MM.1S (cell line): ENCODE results near the gene C1QB.
A peak's percentile ranks its signal among the peaks of the same experiment; 100 is the strongest.

Experiments
- DNase-seq: peaks from one replicate; pipeline ENCODE4 v3.0.0-alpha.2; 2015
- H2AFZ ChIP-seq: fragments of 300-600 bp; sonication (generic); 2 replicates; pipeline ENCODE4 v1.6.0; 2016; ENCODE audit warnings: antibody characterized with exemption, low read length
- H3F3A ChIP-seq: fragments of 300-600 bp; sonication (generic); 2 replicates; pipeline ENCODE4 v1.6.1; 2016; ENCODE audit warnings: mild to moderate bottlenecking, antibody characterized with exemption, low read length, moderate library complexity, mixed read lengths; ENCODE audit not compliant: insufficient read depth
- H3K27ac ChIP-seq: fragments of 300-600 bp; sonication (generic); 2 replicates; pipeline ENCODE4 v1.5.1; 2016; ENCODE audit warnings: mild to moderate bottlenecking, low read length
- H3K27me3 ChIP-seq: fragments of 300-600 bp; sonication (generic); replicated peaks from 2 replicates; pipeline ENCODE4 v1.6.0; 2016; ENCODE audit warnings: low read length; ENCODE audit not compliant: insufficient read depth
- H3K36me3 ChIP-seq: fragments of 300-600 bp; sonication (generic); replicated peaks from 2 replicates; pipeline ENCODE4 v1.6.1; 2016; ENCODE audit warnings: mild to moderate bottlenecking, low read length, mixed read lengths; ENCODE audit not compliant: insufficient read depth
- H3K4me1 ChIP-seq: fragments of 300-600 bp; sonication (generic); 2 replicates; pipeline ENCODE4 v1.6.1; 2016; ENCODE audit warnings: low read length, mixed read lengths
- H3K4me2 ChIP-seq: fragments of 300-600 bp; sonication (generic); 2 replicates; pipeline ENCODE4 v1.6.0; 2016; ENCODE audit warnings: low read depth, low read length
- H3K4me3 ChIP-seq: fragments of 300-600 bp; sonication (generic); 2 replicates; pipeline ENCODE4 v1.5.1; 2016; ENCODE audit warnings: low read length, mixed read lengths
- H3K79me2 ChIP-seq: fragments of 300-600 bp; sonication (generic); 2 replicates; pipeline ENCODE4 v1.6.1; 2016; ENCODE audit warnings: mixed run types, low read length, mixed read lengths
- H3K9ac ChIP-seq: fragments of 300-600 bp; sonication (generic); 2 replicates; pipeline ENCODE4 v1.6.1; 2016; ENCODE audit warnings: low read length, mixed read lengths
- H3K9me2 ChIP-seq: fragments of 300-600 bp; sonication (generic); replicated peaks from 2 replicates; pipeline ENCODE4 v1.6.1; 2016; ENCODE audit warnings: mild to moderate bottlenecking, low read length, mixed read lengths; ENCODE audit not compliant: insufficient read depth
- H3K9me3 ChIP-seq: fragments of 300-600 bp; sonication (generic); replicated peaks from 2 replicates; pipeline ENCODE4 v1.6.1; 2016; ENCODE audit warnings: mild to moderate bottlenecking, low read length, mixed read lengths; ENCODE audit not compliant: insufficient read depth
- H4K20me1 ChIP-seq: fragments of 300-600 bp; sonication (generic); 2 replicates; pipeline ENCODE4 v1.6.1; 2016; ENCODE audit warnings: mild to moderate bottlenecking, low read length, moderate library complexity, mixed read lengths; ENCODE audit not compliant: insufficient read depth
- EZH2 ChIP-seq: fragments of 300-600 bp; sonication (generic); optimal IDR thresholded peaks from 2 replicates; pipeline ENCODE3; 2017; ENCODE audit warnings: low read depth, mild to moderate bottlenecking, antibody characterized with exemption, low read length, mixed read lengths
- EZH2phosphoT487 ChIP-seq: fragments of 300-600 bp; sonication (generic); IDR thresholded peaks from 2 replicates; pipeline ENCODE4 v1.6.1; 2018; ENCODE audit warnings: antibody characterized with exemption, low read length
- TF ChIP-seq, protein P1 (sequence below): fragments of 300-600 bp; sonication (generic); IDR thresholded peaks from 2 replicates; pipeline ENCODE4 v1.5.1; 2016; ENCODE audit warnings: antibody characterized with exemption, low read length, mixed read lengths

Gene C1QB

DNA sequence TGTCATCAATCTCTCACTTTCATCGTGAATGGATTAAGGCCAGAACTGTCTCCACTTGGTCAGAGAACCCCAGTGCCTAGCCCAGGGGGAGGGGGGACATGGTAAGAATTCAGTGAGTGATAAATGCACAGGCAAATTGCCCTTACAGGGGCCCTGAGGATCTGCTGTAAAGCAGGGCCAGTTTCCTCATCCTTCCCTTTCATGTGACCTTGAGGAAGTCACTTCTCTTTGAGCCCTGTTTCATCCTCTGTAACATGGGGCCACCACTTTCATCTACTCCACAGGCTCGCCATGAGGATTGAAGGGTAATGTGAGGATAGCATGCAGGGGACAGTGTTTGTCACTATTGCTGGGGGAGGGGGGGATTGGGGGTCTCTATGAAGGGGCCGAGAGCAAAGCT, 44.7 kb upstream of the C1QB start:
- no peaks in the 10 kb centered on the region for H3K9me3 ChIP-seq
- no peaks in the 10 kb centered on the region for H3F3A ChIP-seq
- H3K27me3 ChIP-seq: peaks cover 90% of the 10 kb centered on the region
- no peaks in the 10 kb centered on the region for H3K9me2 ChIP-seq
- no peak overlapping the region for H3K27ac ChIP-seq
- no peak overlapping the region for H3K4me2 ChIP-seq
- H3K4me1 ChIP-seq: no peaks in the 10 kb centered on the region
- no peaks in the 10 kb centered on the region for H4K20me1 ChIP-seq
- no peak for DNase-seq
- TF ChIP-seq EZH2: no peak
- TF ChIP-seq, protein P1, sequence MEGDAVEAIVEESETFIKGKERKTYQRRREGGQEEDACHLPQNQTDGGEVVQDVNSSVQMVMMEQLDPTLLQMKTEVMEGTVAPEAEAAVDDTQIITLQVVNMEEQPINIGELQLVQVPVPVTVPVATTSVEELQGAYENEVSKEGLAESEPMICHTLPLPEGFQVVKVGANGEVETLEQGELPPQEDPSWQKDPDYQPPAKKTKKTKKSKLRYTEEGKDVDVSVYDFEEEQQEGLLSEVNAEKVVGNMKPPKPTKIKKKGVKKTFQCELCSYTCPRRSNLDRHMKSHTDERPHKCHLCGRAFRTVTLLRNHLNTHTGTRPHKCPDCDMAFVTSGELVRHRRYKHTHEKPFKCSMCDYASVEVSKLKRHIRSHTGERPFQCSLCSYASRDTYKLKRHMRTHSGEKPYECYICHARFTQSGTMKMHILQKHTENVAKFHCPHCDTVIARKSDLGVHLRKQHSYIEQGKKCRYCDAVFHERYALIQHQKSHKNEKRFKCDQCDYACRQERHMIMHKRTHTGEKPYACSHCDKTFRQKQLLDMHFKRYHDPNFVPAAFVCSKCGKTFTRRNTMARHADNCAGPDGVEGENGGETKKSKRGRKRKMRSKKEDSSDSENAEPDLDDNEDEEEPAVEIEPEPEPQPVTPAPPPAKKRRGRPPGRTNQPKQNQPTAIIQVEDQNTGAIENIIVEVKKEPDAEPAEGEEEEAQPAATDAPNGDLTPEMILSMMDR: no peak
- TF ChIP-seq EZH2phosphoT487: no peak
- H2AFZ ChIP-seq: no peak overlapping the region
- H3K36me3 ChIP-seq: no peaks in the 10 kb centered on the region
- no peaks in the 10 kb centered on the region for H3K79me2 ChIP-seq
- H3K9ac ChIP-seq: no peak overlapping the region
- H3K4me3 ChIP-seq: no peak overlapping the region

DNA sequence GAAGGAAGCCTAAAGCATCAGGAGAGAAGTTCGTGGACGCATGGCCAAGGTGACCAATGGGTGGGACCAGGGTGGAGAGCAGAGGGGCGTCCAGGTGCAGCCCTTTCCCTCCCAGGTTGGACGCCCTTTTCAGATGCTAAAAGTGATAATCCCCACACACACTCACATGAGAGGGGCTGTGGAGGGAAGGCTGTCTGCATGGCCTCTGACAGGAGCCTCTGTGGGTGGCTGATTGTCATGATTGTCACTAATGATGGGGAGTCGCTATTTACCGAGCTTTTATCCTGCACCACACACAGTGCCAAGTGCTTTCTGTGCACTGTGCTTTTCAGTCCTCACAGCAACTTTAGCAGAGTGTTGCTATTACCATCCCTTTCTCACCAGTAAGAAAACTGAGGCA, 43.7 kb upstream of the C1QB start:
- H3K9me2 ChIP-seq: no peaks in the 10 kb centered on the region
- H3K4me1 ChIP-seq: no peaks in the 10 kb centered on the region
- no peak overlapping the region for H3K27ac ChIP-seq
- H3K4me2 ChIP-seq: no peak overlapping the region
- peaks cover 90% of the 10 kb centered on the region for H3K27me3 ChIP-seq
- no peaks in the 10 kb centered on the region for H3F3A ChIP-seq
- no peaks in the 10 kb centered on the region for H3K36me3 ChIP-seq
- no peak overlapping the region for H2AFZ ChIP-seq
- H4K20me1 ChIP-seq: no peaks in the 10 kb centered on the region
- no peaks in the 10 kb centered on the region for H3K79me2 ChIP-seq
- no peak overlapping the region for H3K4me3 ChIP-seq
- no peaks in the 10 kb centered on the region for H3K9me3 ChIP-seq
- DNase-seq: no peak
- TF ChIP-seq, protein P1: no peak
- TF ChIP-seq EZH2 (no peak), EZH2phosphoT487 (no peak)
- H3K9ac ChIP-seq: no peak overlapping the region

DNA sequence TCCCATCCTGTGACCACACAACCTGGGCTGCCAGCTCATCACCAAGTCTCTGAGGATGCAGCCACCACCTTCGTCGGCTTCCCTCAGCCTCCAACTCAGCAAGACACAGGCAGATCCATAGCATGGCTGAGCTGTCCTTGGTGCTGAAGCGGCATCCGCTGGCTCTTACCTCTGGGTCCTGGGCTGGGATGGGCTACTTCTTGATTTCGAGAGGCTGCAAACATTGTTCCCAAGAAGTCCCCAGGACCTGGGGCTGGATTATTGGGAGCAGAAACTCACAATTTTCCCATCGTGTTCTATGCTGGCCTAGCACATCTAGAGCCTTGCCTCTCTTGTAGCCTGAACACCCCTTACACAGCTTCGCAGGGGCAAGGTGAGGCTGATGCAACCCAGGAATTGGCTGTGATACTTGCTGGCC, 41.5 kb upstream of the C1QB start:
- no peaks in the 10 kb centered on the region for H4K20me1 ChIP-seq
- no peak overlapping the region for H3K4me2 ChIP-seq
- H3F3A ChIP-seq: no peaks in the 10 kb centered on the region
- H3K9me2 ChIP-seq: no peaks in the 10 kb centered on the region
- H3K9me3 ChIP-seq: no peaks in the 10 kb centered on the region
- H3K27ac ChIP-seq: no peak overlapping the region
- peak; percentile 40 for DNase-seq
- peaks cover 88% of the 10 kb centered on the region for H3K27me3 ChIP-seq
- no peak overlapping the region for H3K9ac ChIP-seq
- no peak for TF ChIP-seq EZH2
- no peak for TF ChIP-seq EZH2phosphoT487
- TF ChIP-seq, protein P1: no peak
- no peaks in the 10 kb centered on the region for H3K36me3 ChIP-seq
- no peaks in the 10 kb centered on the region for H3K4me1 ChIP-seq
- H2AFZ ChIP-seq: no peak overlapping the region
- no peak overlapping the region for H3K4me3 ChIP-seq
- H3K79me2 ChIP-seq: no peaks in the 10 kb centered on the region
